ENCODE measurements around the gene PFKFB3. TPM values are rescaled to one million over a fixed set of nuclear protein-coding genes. Genes with fewer than 3 reads are reported as not detected.

The PFKFB3 gene
- total RNA-seq, 1 donor from 2014 or later, result 28.8 TPM

GRCh38 chr10:6214612-6215011 is 11.9 kb downstream of the PFKFB3 start:
- Histone ChIP-seq H4K20me1 (ENCODE audit: low read depth) (peaks cover 97% of the 10 kb centered on the region), H3K27me3 (no peaks in the 10 kb centered on the region), H3K36me3 (peaks cover 11% of the 10 kb centered on the region), H2AFZ (replicated peaks) (no peak overlapping the region), H3F3A (ENCODE audit: low read depth) (peaks cover 30% of the 10 kb centered on the region), H3K9me3 (ENCODE audit: low read depth) (no peaks in the 10 kb centered on the region), H3K4me2 (no peak overlapping the region), H3K4me1 (peaks cover 30% of the 10 kb centered on the region), H3K9ac (no peak overlapping the region), H3K4me3 (no peak overlapping the region), H3K79me2 (ENCODE audit: low read depth) (peaks cover 49% of the 10 kb centered on the region), H3K27ac (no peak overlapping the region)
- Mint-ChIP-seq H3K27ac (no peak overlapping the region), H3K9me3 (no peaks in the 10 kb centered on the region), H3K36me3 (peaks cover 40% of the 10 kb centered on the region), H3K4me3 (no peak overlapping the region), H3K4me1 (peaks cover 54% of the 10 kb centered on the region), H3K27me3 (ENCODE audit: insufficient read depth, low read depth) (peaks cover 3% of the 10 kb centered on the region)
- no peak for DNase-seq (ENCODE audit: low spot score)
- TF ChIP-seq EZH2 (IDR thresholded peaks at IDR 0.05) (no peak), CTCF (IDR thresholded peaks at IDR 0.05) (no peak), EZH2phosphoT487 (IDR thresholded peaks at IDR 0.05) (no peak)

- no peak for DNase-seq (ENCODE audit: low spot score)
- Mint-ChIP-seq H3K27me3 (ENCODE audit: insufficient read depth, low read depth) (peaks cover 3% of the 10 kb centered on the region), H3K36me3 (peaks cover 40% of the 10 kb centered on the region), H3K9me3 (no peaks in the 10 kb centered on the region), H3K4me1 (peaks cover 56% of the 10 kb centered on the region), H3K27ac (no peak overlapping the region), H3K4me3 (no peak overlapping the region)
- Histone ChIP-seq H3K36me3 (peaks cover 11% of the 10 kb centered on the region), H3K4me1 (peaks cover 36% of the 10 kb centered on the region), H3K9ac (no peak overlapping the region), H3K27ac (no peak overlapping the region), H3K4me2 (no peak overlapping the region), H3K9me3 (ENCODE audit: low read depth) (no peaks in the 10 kb centered on the region), H3K27me3 (no peaks in the 10 kb centered on the region), H3K4me3 (no peak overlapping the region), H3K79me2 (ENCODE audit: low read depth) (peaks cover 43% of the 10 kb centered on the region), H2AFZ (replicated peaks) (no peak overlapping the region), H4K20me1 (ENCODE audit: low read depth) (peaks cover 97% of the 10 kb centered on the region), H3F3A (ENCODE audit: low read depth) (peaks cover 33% of the 10 kb centered on the region)
- TF ChIP-seq CTCF (IDR thresholded peaks at IDR 0.05) (no peak), EZH2phosphoT487 (IDR thresholded peaks at IDR 0.05) (no peak), EZH2 (IDR thresholded peaks at IDR 0.05) (no peak)
Observed at GRCh38 chr10:6215241-6215640, 12.5 kb downstream of the PFKFB3 start.

GRCh38 chr10:6215683-6216484 is 13.2 kb downstream of the PFKFB3 start:
- Histone ChIP-seq H3K79me2 (ENCODE audit: low read depth) (peaks cover 40% of the 10 kb centered on the region), H3K9me3 (ENCODE audit: low read depth) (no peaks in the 10 kb centered on the region), H3K27me3 (no peaks in the 10 kb centered on the region), H3K27ac (no peak overlapping the region), H4K20me1 (ENCODE audit: low read depth) (peaks cover 100% of the 10 kb centered on the region), H3F3A (ENCODE audit: low read depth) (peaks cover 32% of the 10 kb centered on the region), H3K36me3 (peaks cover 11% of the 10 kb centered on the region), H2AFZ (replicated peaks) (no peak overlapping the region), H3K4me3 (no peak overlapping the region), H3K4me1 (peaks cover 35% of the 10 kb centered on the region), H3K9ac (no peak overlapping the region), H3K4me2 (no peak overlapping the region)
- H3K4me1 Mint-ChIP-seq, result peaks cover 59% of the 10 kb centered on the region
- no peak overlapping the region for H3K27ac Mint-ChIP-seq
- peaks cover 45% of the 10 kb centered on the region for H3K36me3 Mint-ChIP-seq
- no peaks in the 10 kb centered on the region for H3K9me3 Mint-ChIP-seq
- TF ChIP-seq CTCF (IDR thresholded peaks at IDR 0.05) (no peak), EZH2phosphoT487 (IDR thresholded peaks at IDR 0.05) (no peak), EZH2 (IDR thresholded peaks at IDR 0.05) (no peak)
- H3K27me3 Mint-ChIP-seq (ENCODE audit: insufficient read depth, low read depth), result peaks cover 3% of the 10 kb centered on the region
- no peak overlapping the region for H3K4me3 Mint-ChIP-seq
- DNase-seq (ENCODE audit: low spot score), result no peak

Measured in neural progenitor cell (in vitro differentiated cells).